Heart right ventricle (tissue), 16 donors: Measurements from ENCODE around the gene PDZD2. TPM values are rescaled to one million over a fixed set of nuclear protein-coding genes. Genes with fewer than 3 reads are reported as not detected.

ENCODE experiments used
- ATAC-seq, 8 donors: fragments of 200-7000 bp; cut with Tn5 transposase; one replicate each; pipeline ENCODE4 v1.9.1; 2020; ENCODE audit warnings: mild to moderate bottlenecking in 8 of 8, moderate library complexity in 8 of 8, moderate number of reproducible peaks in 1 of 8
- DNase-seq, 2 donors: peaks; one replicate each; pipeline ENCODE4 v3.0.0-alpha.2; 2020
- H3K27ac ChIP-seq, 10 donors: fragments of 200-600 bp; sonication (generic) in 2 of 10; one replicate each; pipeline versions ENCODE4 v1.5.0 to v1.8.0; 2020 to 2022; ENCODE audit warnings: mild to moderate bottlenecking in 3 of 10
- H3K27me3 ChIP-seq, 7 donors: fragments of 200-600 bp; one replicate each; pipeline ENCODE4 v1.8.0; 2021 to 2022; ENCODE audit warnings: mild to moderate bottlenecking in 2 of 7
- H3K36me3 ChIP-seq, 9 donors: fragments of 200-600 bp; sonication (generic) in 1 of 9; one replicate each; pipeline versions ENCODE4 v1.5.0 to v1.8.0; 2020 to 2022; ENCODE audit warnings: mild to moderate bottlenecking in 2 of 9
- H3K4me1 ChIP-seq, 9 donors: fragments of 200-600 bp; sonication (generic) in 1 of 9; one replicate each; pipeline versions ENCODE4 v1.5.0 to v1.8.0; 2020 to 2022; ENCODE audit warnings: mild to moderate bottlenecking in 4 of 9
- H3K4me3 ChIP-seq, 10 donors: fragments of 200-600 bp; sonication (generic) in 2 of 10; one replicate each; pipeline versions ENCODE4 v1.5.0 to v1.8.0; 2020 to 2022; ENCODE audit warnings: mild to moderate bottlenecking in 7 of 10, moderate library complexity in 2 of 10
- H3K9me3 ChIP-seq, 11 donors: fragments of 200-600 bp in 10 of 11; sonication (generic) in 2 of 11; one replicate each; pipeline versions ENCODE4 v1.5.0 to v1.8.0; 2013 to 2022; ENCODE audit warnings: mild to moderate bottlenecking in 2 of 11, control low read depth in 1 of 11, moderate library complexity in 1 of 11
- WGBS, 2 donors: extraction: QIAGEN DNeasy Blood & Tissue Kit; methylation state at CpG; one replicate each; pipeline ENCODE4 v1.1.7; 2013; ENCODE audit warnings: inconsistent platforms in 1 of 2; 5-methylcytosine and 5-hydroxymethylcytosine counted together
- intact Hi-C, 10 donors: fragments of 100-400 bp; cut with DNase I; formaldehyde crosslinking; loops; one replicate each; pipeline versions ENCODE4 v1.11.1 to v1.14.2; 2022
- polyA plus RNA-seq, 2 donors: library from polyadenylated mRNA; stranded (reverse); fragments of 200-250 nt; gene quantifications; one replicate each; pipeline ENCODE4 v1.2.3, GENCODE V29; 2013
- total RNA-seq, 10 donors: library from RNA; stranded (reverse); fragmentation: NEBNext Ultra II Directional in 3 of 10; extraction: Animal tissue kit (Norgen Biotek cat#: 25700) in 3 of 10; gene quantifications; one replicate each; pipeline versions ENCODE4 v1.2.1 to v1.2.4, GENCODE V29; 2021 to 2023
- TF ChIP-seq, protein P1 (sequence below), 9 donors: fragments of 200-600 bp; sonication (generic) in 2 of 9; IDR thresholded peaks; one replicate each; pipeline versions ENCODE4 v1.5.0 to v1.8.0; 2021 to 2022; ENCODE audit warnings: antibody characterized with exemption in 9 of 9, mild to moderate bottlenecking in 5 of 9, moderate library complexity in 1 of 9
- donor health status: Arrhythmogenic right ventricular cardiomyopathy.
- donor health status: ischemic (EF 13 %, LVEDD 7.1; RV severe dilation, severe dysfunction).
- donor health status: healthy with polysubstance abuse.
- donor health status: DM: no; HTN: yes; CAD: no.
- donor health status: DM: no; HTN: no; CAD: no.
- donor health status: ischemic (EF 25% LVEDD 6.9; RV normal size, moderate dysfunction).
- donor health status: ischemic (EF 25% LVEDD 5.7; RV mildly dilated, moderate dysfunction).
- donor health status: healthy.
- donor health status: DM: yes; HTN: yes; CAD: no.
- donor health status: Ischemic cardiomyopathy.
- donor health status: ischemic (EF 35%, LVEDD 5.7; RV mildly dilated, moderate dysfunction).
- donor health status: nonischemic (EF 11% LVEDD 7.7; RV severe dilation, severe dysfunction).
- donor health status: DM: yes; HTN: yes; CAD: no.
- donor health status: PGD.
- donor health status: ischemic (EF 29% LVEDD 5.4; RV normal size, mild dysfunction).
- donor health status: nonischemic (EF 23%, LVEDD 6.1; RV moderate dilation, normal function).

The PDZD2 gene
- total and polyA plus RNA-seq, 12 donors = 9.0 to 117 (median 82.5) TPM

GRCh38 chr5:31703757-31704156 lies 64.8 kb downstream of the PDZD2 start:
- H3K36me3 ChIP-seq = no peaks in the 10 kb centered on the region
- H3K27me3 ChIP-seq = no peaks in the 10 kb centered on the region
- 95 to 100% methylated on average over 1 of the region's 1 CpG for WGBS, 2 donors
- H3K9me3 ChIP-seq = no peaks in the 10 kb centered on the region
- DNase-seq (no peak), ATAC-seq (no peak)
- H3K27ac ChIP-seq = no peak overlapping the region
- intact Hi-C loops = no loop called here
- TF ChIP-seq, protein P1, sequence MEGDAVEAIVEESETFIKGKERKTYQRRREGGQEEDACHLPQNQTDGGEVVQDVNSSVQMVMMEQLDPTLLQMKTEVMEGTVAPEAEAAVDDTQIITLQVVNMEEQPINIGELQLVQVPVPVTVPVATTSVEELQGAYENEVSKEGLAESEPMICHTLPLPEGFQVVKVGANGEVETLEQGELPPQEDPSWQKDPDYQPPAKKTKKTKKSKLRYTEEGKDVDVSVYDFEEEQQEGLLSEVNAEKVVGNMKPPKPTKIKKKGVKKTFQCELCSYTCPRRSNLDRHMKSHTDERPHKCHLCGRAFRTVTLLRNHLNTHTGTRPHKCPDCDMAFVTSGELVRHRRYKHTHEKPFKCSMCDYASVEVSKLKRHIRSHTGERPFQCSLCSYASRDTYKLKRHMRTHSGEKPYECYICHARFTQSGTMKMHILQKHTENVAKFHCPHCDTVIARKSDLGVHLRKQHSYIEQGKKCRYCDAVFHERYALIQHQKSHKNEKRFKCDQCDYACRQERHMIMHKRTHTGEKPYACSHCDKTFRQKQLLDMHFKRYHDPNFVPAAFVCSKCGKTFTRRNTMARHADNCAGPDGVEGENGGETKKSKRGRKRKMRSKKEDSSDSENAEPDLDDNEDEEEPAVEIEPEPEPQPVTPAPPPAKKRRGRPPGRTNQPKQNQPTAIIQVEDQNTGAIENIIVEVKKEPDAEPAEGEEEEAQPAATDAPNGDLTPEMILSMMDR (IDR thresholded peaks at IDR 0.05) = no peak
- peaks cover 0 to 26% (median 17%) of the 10 kb centered on the region in 9 donors for H3K4me1 ChIP-seq
- no peak overlapping the region for H3K4me3 ChIP-seq

DNA sequence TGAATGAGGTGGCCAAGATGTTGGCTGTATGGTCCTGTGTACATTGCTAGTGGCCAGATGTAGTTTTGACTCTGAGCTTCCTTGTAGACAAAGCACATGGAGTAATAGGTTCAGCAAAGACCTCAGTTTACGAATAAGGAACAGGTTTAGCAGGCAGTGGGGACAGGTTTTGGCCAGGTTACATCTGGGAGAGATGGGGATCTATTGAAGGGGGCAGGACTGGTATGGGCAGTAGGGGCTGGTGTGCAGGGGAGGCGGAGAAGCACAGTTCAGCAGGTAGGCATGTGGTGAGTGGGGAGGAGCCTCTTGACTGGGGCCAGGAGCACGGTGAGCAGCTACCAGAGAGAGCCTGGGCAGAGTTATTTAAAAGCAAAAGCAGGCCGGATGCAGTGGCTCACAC lies 67.3 kb downstream of the PDZD2 start:
- peaks cover under 1 to 23% (median 20%) of the 10 kb centered on the region in 9 donors for H3K4me1 ChIP-seq
- H3K27ac ChIP-seq = no peak overlapping the region
- peak in 1 of 8 donors; percentile 37 for ATAC-seq
- no peaks in the 10 kb centered on the region for H3K9me3 ChIP-seq
- TF ChIP-seq, protein P1 (IDR thresholded peaks at IDR 0.05) = no peak
- DNase-seq = no peak
- intact Hi-C loops = no loop called here
- no peaks in the 10 kb centered on the region for H3K27me3 ChIP-seq
- no peaks in the 10 kb centered on the region for H3K36me3 ChIP-seq
- 94% methylated on average over 4 of the region's 4 CpGs for WGBS, 2 donors
- H3K4me3 ChIP-seq = no peak overlapping the region

- H3K27ac ChIP-seq = no peak overlapping the region
- ATAC-seq = no peak
- 84 to 86% methylated on average over 4 of the region's 4 CpGs for WGBS, 2 donors
Measured at GRCh38 chr5:31707329-31707728, 68.4 kb downstream of the PDZD2 start.

GRCh38 chr5:31708089-31708488 lies 69.2 kb downstream of the PDZD2 start:
- H3K27ac ChIP-seq = no peak overlapping the region

More at GRCh38 chr5:31707329-31707728, 68.4 kb downstream of the PDZD2 start:
- Histone ChIP-seq H3K27me3 (no peaks in the 10 kb centered on the region), H3K4me3 (no peak overlapping the region), H3K36me3 (no peaks in the 10 kb centered on the region), H3K4me1 (peaks cover under 1 to 23% (median 19%) of the 10 kb centered on the region in 9 donors), H3K9me3 (no peaks in the 10 kb centered on the region)
- intact Hi-C loops = no loop called here
- TF ChIP-seq, protein P1 (IDR thresholded peaks at IDR 0.05) = no peak
- no peak for DNase-seq

More at GRCh38 chr5:31708089-31708488, 69.2 kb downstream of the PDZD2 start:
- Histone ChIP-seq H3K9me3 (no peaks in the 10 kb centered on the region), H3K27me3 (no peaks in the 10 kb centered on the region), H3K4me1 (peaks cover 0 to 23% (median 18%) of the 10 kb centered on the region in 9 donors), H3K4me3 (no peak overlapping the region), H3K36me3 (no peaks in the 10 kb centered on the region)
- DNase-seq = no peak
- WGBS, 2 donors = 85 to 89% methylated on average over 5 of the region's 5 CpGs
- TF ChIP-seq, protein P1 (IDR thresholded peaks at IDR 0.05) = no peak
- no peak for ATAC-seq
- intact Hi-C loops = no loop called here
